8988T (cell line): ENCODE data around the gene PEX19.
"Not testable (repeated sequence)": the region's sequence is repeated elsewhere in the genome, so short reads cannot be mapped to it uniquely, and the experiment has no call there.

Source experiments
- DNase-seq: peaks from one replicate; pipeline ENCODE4 v3.0.0; 2011

Gene PEX19, protein sequence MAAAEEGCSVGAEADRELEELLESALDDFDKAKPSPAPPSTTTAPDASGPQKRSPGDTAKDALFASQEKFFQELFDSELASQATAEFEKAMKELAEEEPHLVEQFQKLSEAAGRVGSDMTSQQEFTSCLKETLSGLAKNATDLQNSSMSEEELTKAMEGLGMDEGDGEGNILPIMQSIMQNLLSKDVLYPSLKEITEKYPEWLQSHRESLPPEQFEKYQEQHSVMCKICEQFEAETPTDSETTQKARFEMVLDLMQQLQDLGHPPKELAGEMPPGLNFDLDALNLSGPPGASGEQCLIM

DNA sequence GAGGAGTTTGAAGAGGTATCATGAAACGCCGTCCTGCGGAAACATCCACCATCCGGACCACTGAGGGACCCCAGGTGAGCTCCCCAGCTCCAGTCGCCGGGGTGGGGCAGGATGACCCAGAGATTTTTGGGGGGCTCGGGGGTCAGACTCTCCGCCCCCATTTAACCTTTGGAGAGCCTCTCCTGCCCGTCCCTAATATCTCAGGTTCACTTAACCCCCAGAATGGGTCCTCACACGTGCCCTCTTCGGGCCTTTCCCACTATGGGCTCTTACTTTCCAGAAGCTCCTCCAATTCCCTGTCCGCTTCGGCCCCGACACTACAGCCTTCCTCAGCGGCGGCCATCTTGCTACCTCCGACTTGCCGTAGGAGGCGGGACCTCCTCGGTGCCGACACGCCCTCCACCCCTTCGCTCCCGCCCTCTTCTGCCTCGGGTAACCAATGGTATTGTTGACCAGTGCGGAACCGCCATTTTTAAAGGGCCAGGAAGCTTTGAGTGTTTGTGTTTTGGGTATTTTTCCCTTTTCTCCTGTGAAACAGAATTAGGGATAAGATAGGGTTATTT lies at the start of gene PEX19:
PEX19 (minus strand) TSS at position 352 of the 563 bp plus-strand sequence; CDS start at position 343, 9 bp downstream.
- DNase-seq: peak; percentile 86

DNA sequence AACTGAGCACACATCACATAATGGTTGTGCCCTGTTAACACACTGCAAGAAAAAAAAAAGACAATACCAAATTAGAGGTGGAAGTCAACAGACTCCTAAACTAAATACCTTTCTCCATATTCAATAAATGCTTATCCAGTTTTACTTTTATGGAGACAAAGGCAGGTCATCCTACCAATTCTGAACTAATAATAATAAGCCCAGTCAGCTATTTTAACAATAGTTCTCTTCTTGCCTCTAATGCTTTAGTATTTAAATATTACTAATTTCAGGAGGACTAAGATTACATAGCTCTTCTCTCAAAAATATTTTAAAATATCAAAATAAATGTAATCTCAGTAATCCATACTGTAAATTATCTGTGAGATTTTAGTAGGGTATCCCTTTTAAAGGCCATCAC lies 47.6 kb upstream of the PEX19 start:
- no peak for DNase-seq

DNA sequence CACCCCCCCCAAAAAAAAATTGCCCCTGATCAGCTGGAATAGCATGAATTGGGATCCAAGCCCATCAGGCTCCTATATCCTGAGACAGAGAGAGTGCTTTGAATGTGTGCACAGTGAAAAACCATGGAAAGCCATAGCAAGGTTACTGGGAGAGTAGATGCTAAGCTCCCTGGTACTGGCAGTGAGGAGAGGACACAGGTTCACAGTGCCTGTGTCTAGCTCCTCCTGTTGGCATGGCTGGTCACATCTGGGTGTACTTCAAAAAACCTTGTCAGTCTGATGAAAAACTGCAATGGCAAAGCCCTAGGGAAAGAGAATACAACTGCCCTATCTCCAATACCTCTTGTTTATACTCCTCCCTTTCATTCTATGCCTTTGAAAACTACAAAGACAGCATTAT lies 45.2 kb upstream of the PEX19 start:
- no peak for DNase-seq

DNA sequence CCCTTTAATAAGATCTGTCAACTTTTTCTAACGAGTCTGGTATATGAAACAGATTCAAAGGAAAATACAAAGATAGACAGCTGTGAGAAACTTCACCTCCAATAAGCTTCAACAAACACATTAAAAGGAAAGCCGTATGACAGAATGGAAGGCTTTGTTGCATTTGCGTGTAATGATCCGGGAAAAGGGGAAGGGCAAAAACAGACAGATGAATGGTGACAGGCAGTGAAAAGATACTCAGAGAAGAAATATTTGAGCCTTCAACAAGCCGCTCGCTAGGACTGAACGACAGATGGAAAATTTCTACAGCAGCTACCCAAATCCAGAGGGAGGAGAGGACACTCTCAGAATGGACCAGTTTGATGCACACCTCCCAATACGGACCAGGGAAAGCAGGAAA lies 43.3 kb upstream of the PEX19 start:
- no peak for DNase-seq

DNA sequence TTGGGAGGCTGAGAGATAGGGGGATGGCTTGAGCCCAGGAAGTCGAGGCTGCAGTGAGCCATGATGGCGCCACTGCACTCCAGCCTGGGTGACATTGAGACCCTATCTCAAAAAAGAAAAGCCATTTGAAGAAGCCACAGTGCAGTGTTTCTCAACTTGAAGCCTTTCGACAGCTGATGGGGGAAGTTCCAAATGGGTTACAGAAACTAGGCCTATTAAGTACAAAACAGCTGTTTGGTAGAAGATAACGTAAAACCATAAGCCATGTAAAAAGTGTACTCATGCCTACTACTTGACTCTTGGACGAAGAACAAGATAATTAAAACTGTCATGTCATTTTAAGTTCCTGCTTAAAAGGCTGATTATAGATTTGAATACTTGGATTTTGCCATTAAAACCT lies 41.5 kb upstream of the PEX19 start:
- no peak for DNase-seq

DNA sequence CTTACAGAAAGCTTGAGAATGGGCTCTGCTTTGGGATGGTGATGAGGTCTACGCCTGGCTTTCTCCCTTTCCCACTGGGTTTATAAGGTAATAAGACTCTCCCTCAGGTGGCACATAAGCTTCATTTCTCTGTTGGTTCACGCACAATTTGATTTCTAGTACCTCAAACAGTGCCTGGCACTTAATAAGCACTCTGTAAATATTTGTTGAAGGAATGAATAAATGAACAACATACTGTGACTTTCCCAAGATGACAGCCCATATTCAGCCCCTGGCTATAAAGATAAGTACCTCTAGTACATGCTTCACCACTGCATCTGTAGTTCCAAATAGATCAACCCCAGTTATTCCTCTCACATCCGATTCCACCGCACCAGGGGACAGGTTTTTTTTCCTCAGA lies 40.3 kb upstream of the PEX19 start:
- no peak for DNase-seq

DNA sequence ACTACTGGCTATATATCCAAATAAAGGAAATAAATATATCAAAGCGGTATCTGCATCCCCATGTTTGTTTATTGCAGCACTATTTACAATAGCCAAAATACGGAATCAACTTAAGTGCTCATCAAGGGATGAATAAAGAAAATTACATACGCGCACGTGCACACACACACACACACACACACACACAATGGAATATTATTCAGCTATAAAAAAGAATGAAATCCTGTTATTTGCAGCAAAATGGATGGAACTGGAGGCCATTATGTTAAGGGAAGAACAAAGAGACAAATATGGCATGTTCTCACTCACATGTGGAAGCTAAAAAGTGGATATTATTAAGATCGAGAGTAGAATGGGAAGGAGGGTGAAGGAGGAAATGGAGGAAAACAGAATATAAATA lies 37.9 kb upstream of the PEX19 start:
- DNase-seq: no peak

DNA sequence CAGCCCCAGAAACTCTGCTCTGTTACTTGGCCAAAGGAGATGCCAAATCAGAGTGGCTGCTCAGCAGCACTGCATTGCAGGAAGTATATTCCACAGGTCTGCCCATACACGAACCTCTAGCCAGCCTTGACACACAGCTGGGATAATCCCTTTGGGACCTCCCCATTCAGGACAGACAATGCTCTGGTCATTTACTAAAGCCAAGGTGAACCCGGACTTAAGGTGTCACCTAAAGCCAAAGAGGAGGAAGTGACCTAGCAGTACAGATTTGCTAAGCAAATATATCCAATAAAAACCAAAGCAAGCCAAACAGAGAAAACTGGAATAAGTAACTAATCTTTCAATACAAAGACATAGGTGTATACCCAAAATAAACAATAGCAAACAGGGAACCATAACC lies 30.4 kb upstream of the PEX19 start:
- DNase-seq: no peak

DNA sequence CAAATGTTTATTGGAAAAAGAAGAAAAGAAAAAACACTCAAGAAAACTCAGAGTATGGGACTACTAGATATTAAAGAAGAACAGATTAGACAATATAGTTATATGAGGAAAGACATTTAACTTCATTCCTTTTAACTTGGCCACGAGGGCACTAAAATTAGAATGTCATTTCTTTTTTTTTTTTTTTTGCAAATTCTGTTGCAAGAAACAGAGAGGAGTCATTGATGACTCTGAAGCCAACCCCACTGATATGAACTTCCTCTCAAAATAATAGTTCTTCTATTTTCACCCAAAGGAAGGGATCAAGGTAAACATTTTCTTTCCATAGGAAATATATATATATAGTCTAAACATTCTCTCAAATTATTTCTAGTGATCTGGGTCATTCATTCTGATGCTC lies 24.6 kb upstream of the PEX19 start:
- no peak for DNase-seq

DNA sequence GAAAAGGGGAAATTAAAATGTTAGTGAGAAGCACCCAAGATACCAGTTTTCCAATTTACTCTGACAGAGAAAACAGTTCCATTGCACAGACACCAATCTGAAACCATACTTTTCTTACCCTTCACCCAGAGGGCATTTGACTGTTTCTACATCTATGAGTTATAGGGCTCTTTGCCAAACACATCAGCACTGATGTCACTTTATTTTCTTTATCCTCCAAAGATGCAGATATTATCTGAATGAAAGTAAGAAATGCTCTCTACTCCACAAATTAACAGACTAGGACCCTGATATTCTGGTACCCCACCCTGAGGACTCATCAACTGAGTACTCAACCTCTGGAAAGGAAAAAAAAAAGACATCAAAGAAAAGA lies 24.2 kb upstream of the PEX19 start:
- DNase-seq: no peak

DNA sequence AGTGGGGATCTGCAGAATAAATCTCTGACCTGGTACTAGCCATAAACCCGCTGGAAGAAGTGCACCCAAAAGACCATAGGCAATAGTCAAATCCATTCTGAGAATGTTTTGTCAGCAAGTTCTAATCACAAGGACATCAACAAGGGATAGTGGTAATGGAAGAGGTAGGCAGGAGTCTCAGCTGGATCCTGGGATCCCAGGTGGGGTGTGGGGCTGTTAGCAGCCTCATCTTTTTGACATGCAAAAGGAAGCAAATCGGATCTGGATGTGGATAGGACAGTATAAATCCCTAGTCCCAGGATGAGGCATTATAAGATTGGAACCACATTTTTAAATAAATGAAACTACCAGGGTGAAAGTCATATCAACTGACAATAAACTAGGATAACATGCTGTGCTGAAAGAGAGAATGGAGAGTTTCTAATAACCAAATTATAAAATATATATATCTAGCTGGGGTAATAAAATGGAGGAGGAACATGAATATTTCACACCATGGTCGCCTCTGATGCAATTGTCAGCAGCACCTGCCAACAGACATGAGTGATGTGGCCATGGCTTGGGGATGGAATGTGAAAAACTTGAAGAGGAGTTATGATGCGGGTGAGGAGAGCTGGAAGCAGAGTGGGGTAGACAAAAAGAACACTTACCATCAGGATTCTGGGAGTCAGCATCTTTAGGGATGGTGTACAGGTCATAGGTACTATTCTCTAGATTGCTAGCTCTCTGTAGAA lies 23.7 kb upstream of the PEX19 start:
- no peak for DNase-seq

DNA sequence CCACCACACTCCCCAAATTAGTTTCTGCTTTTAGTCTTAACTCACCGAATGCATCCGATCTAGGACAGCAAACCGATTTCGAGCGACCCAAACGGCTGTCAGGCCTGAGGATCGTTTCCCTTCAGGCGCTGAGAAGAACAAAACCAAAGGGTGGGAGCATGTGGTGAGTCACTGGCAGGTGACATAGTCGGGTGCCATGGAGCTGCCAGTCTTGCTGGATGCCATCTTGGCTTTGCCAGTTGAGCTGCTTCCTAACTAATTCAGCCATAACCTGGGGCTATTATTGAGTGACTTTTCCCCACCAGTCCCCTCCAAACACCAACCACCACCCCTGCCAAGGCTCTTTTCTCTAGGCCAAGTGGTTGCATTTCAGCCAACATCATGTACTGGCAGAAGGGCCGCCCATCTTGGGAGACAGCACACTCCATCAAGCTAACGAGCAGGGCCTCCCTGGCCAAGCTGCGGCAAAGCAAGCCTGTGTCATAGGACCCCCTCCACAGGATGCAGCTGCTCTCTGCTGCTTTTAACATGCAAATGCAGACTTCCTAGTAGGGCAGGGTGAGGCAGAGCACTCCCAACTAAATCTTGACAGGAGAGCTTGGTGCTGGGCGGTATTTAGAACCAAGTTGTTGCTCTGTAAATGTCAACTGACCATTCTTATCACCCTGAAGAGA lies 22.3 kb upstream of the PEX19 start:
- no peak for DNase-seq

DNA sequence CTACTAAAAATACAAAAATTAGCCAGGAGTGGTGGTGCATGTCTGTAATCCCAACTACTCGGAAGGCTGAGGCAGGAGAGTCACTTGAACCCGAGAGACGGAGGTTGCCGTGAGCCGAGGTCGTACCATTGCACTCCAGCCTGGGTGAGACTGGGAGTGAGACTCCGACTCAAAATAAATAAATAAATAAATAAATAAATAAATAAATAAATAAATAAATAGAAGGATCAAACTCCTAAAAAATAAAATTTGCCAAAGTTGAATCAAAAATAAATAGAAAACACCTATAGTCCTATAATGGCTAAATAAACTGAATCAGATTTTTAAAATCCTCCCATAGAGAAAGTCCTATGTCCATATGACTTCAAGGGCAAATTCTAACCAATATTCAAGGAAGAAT lies 15.2 kb upstream of the PEX19 start:
- DNase-seq: no peak

DNA sequence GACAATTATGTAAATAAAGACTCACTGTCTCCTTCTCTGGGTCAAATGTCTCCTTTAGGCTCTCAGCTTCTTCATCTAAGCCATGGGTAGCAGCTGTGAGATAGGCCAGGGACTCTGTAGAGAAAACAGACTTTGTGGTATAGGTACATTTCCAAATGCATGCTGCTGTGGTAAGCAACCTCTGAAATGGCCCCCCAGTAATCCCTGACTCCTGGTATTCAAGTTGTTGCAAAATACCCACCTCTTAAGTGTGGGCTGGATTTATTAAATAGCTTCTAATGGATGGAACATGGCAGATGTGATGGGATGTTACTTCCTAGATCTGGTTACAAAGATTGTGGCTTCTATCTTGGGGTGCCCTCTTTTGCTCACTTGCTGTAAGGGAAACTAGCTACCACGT lies 11.1 kb upstream of the PEX19 start:
- no peak for DNase-seq

DNA sequence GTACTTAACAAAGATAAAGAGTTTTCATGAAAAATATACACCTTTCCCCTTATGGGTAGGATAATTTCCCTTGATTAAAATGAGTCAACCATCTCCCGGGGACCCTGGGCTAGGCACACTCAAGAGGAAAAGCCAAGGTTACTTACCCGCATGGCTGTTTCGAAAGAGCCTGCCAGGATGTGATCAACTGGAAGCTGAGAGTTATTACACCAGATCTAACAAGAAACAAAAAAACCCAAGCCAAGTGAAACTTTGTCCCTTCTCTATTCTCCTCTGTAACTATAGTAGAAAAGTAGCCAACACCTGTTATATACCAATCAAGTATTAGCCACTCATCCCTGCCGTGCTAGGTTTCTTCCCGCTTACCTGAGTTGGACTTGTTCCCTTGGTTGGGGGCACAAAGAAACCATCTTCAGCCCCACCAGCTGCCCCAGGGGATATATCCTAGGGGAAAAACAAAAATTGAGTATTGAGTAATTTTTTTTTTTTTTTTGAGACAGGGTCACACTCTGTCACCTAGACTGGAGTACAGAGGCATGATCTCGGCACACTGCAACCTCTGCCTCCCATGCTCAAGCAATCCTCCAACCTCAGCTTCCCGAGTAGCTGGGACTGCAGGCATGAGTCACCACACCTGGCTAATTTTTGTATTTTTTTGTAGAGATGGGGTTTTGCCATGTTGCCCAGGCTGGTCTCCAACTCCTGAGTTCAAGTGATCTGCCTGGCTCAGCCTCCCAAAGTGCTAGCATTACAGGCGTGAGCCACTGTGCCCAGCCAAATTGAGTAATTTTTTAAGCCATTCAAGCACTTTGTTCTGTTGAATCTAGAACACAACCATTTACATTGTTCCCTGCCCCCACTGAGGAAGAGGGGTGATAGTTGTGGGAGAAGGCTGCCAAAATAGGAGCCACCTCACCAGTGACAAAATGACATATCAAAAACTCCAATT lies 8.4 kb upstream of the PEX19 start:
- no peak for DNase-seq

DNA sequence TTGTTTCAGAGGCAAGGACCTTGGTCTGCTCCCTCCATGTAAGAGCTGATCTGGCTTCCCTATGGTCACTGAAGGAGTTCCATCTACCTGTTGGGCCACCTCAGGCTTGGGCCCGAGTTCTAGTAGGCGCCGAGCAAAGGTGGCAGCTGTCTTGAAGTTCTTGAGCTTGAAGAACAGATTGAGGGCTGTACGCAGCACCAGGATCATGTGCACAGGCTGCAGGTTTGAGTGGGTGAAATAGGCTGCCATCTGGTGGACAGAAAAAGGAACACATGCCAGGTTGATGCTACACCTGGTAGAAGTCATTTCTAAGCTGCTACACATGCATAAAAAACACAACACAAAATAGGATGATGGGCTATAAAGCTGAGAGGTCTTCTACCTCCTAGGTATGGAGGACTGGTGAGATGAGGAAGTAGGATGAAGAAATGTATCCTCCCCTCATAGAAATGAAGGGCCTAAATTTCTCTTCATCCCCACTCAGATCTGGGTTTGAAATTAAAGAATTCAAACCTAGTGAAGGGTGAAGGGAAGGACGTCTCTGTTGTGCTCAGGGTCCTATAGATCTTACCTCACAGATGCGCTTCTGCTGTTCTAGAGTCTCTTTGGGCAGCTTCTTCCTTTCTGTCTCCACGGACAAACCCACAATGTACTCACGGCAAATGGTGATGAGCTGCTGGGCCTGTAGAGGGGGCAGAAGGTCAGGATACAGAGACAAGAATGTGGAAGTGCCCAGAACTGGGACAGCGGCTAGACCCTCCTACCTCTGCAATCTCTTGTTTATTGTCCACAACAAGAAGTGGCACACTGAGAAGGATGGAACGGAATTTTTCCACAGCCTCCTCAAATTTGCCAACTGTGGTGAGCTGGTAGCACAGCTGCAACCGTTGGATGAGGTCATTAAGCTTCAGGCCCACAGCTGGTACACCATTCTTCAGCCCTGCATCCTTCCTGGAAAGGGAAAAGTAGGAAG lies 6.6 kb upstream of the PEX19 start:
- DNase-seq: no peak

DNA sequence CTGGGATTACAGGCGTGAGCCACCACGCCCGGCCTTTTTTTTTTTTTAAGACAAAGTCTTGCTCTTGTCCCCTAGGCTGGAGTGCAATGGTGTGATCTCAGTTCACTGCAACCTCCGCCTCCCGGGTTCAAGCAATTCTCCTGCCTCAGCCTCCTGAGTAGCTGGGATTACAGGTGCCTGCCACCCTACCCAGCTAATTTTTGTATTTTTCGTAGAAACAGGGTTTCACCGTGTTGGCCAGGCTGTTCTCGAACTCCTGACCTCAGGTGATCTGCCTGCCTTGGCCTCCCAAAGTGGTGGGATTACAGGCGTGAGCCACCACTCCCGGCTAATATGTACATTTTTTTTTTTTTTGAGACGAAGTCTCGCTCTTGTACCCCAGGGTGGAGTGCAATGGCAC lies 2.8 kb upstream of the PEX19 start:
- not testable (repeated sequence) for DNase-seq

DNA sequence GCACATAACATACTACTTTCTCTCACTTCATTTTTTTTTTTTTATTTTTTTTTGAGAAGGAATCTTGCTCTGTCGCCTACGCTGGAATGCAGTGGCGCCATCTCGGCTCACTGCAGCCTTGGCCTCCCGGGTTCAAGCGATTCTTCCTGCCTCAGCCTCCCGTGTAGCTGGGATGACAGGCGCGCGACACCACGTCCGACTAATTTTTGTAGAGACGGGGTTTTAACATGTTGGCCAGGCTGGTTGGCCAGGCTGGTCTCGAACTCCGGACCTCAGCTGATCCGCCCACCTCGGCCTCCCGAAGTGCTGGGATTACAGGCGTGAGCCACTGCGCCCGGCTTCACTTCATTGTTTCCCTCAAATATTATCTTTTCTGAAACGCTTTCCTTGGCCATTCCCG lies 573 bp upstream of the PEX19 start:
- DNase-seq: no peak

DNA sequence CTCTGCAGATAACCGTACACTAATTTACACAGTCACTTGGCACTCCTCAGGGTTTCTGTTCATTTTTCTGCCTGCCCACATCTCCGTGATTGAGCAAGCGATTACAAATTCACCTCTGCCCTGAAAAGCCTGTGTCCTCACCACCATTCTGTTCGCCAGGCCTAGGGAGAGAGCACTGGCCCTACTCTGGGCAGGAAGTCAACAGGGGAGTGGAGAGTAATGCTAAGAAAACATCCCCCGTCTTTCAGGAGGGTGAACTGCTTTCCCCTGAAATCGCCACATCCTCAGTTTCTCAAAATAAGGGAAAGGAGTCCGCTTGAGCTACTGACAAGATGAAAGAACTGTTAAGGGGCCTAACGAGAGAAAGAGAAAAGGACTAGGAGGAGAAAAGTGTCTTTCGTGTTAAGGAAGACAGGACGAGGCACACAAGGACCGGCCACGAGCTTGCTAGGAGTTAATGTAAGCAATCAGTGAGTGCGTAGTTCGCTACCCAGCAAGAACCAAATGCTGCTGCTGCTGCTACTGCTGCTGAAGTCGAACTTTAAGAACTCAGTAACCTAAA lies 632 bp downstream of the PEX19 start:
- DNase-seq: no peak

DNA sequence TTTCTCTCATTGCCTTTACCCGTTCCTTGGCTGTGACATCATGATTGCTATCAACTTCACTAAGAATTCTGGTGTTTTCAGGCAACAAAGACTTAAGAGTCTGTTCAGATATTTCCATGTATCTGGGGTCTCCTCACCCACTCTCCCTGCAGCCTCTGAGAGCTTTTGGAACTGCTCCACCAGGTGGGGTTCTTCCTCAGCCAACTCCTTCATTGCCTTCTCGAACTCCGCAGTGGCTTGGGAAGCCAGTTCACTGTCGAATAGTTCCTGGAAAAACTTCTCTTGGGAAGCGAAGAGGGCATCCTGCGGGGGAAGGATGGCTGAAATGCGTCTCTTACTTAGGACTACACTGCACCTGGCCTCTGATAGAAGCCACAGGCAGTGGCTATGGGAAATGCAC lies 2.1 kb downstream of the PEX19 start:
- DNase-seq: no peak

DNA sequence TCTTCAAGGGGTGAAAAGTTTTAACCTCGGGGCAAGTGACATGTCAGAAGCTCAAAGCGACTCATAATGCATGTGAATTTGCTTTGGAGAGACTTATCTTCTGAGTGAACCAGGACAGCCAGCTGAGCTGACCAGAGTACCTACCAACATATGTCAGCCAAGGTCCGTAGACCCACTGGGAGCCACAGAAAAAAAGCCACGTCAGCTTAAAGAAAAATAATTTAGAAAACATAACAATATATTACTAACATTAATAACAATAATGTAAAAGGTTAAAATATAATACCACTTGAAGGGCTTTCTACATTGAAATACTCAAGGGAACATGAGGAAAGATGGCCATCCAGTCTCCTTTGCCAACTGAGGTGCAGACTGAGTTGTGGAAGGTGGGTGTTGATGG lies 6.9 kb downstream of the PEX19 start:
- DNase-seq: no peak
